ENCODE results near the gene PPP6R3.

DNA sequence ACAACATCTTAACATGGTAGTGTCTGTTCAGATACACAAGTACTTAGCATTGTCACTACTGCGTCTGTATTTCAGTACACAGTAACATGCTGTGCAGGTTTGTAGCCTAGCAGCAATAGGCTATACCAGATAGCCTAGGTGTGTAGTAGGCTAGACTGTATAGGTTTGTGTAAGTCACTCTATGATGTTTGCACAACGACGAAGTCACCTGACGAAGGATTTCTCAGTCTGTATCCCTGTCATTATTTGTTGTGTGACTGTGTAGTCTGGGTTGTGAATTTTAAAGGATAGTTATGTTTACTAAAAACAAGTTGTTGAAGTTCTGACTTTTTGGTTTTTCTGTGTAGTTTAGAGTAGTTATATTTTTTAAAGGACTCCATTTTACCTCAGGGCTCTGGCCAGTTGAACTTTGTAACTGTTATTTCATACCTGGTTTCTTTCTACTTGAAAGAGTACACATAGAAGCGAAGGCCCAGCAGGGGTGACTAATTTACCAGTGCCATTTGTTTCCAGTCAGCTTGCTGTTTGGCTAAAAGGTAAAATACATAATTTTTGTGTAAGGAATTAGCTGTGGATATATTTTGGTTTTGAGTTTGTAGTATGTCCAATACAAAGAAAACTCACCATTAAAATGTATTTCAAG, 72.3 kb downstream of the PPP6R3 start:
- no peak for TF ChIP-seq RARB (CRISPR knock-in tag; IDR thresholded peaks at IDR 0.05)
- TF ChIP-seq CREB5 (CRISPR knock-in tag; IDR thresholded peaks at IDR 0.05; ENCODE audit: low read depth), result no peak
- no peak for TF ChIP-seq ESRRG (CRISPR knock-in tag; IDR thresholded peaks at IDR 0.05)
- TF ChIP-seq ZFP3 (CRISPR knock-in tag; IDR thresholded peaks at IDR 0.05), result no peak
- no peak for TF ChIP-seq PATZ1 (CRISPR knock-in tag; IDR thresholded peaks at IDR 0.05; ENCODE audit: borderline replicate concordance)
- TF ChIP-seq ZC3H10 (CRISPR knock-in tag; IDR thresholded peaks at IDR 0.05), result no peak
- TF ChIP-seq CSDC2 (CRISPR knock-in tag; IDR thresholded peaks at IDR 0.05), result no peak
- TF ChIP-seq, protein P1, sequence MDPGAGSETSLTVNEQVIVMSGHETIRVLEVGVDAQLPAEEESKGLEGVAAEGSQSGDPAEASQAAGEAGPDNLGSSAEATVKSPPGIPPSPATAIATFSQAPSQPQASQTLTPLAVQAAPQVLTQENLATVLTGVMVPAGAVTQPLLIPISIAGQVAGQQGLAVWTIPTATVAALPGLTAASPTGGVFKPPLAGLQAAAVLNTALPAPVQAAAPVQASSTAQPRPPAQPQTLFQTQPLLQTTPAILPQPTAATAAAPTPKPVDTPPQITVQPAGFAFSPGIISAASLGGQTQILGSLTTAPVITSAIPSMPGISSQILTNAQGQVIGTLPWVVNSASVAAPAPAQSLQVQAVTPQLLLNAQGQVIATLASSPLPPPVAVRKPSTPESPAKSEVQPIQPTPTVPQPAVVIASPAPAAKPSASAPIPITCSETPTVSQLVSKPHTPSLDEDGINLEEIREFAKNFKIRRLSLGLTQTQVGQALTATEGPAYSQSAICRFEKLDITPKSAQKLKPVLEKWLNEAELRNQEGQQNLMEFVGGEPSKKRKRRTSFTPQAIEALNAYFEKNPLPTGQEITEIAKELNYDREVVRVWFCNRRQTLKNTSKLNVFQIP (CRISPR knock-in tag; IDR thresholded peaks at IDR 0.05; ENCODE audit: borderline replicate concordance, low read depth), result no peak
